Measurements from ENCODE around the gene CACNA1F.

DNA sequence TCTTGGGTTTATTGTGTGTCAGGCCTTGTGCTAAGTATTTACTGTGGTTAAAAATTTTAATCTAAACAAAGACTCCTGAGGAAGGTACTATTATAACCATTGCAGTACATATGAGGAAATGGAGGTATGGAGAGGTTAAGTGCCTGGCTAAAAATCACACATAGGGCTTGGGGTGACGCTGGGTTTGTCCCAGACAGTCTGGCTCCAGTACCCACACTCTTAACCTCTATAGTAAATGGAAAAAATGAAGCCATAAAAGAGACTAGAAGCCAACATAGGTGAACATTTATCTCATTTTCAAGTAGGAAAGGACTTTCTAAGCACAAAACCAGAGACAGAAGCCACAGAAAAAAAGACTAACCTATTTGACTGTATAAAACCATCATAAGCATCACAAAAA, 29.5 kb upstream of the CACNA1F start:
- TF ChIP-seq CTCF (conservative IDR thresholded peaks at IDR 0.05 in 1 of 2, IDR thresholded peaks at IDR 0.05 in 1 of 2; ENCODE audit: extremely low read depth in 1 of 2, insufficient read depth in 1 of 2, low read depth in 1 of 2, low read length in 2 of 2), result no peak
- no peak for TF ChIP-seq EZH2 (IDR thresholded peaks at IDR 0.05; ENCODE audit: borderline replicate concordance, low read length)

Measured in mammary epithelial cell (primary cell).